Activated naive CD8-positive, alpha-beta T cell treated with anti-CD3 and anti-CD28 coated beads, Interleukin-2, amount 10 ng/mL, durations not matched to agents 7 days and 5 days (primary cell): ENCODE results near the gene ACCSL. TPM values are rescaled to one million over a fixed set of nuclear protein-coding genes. Genes with fewer than 3 reads are reported as not detected.

ENCODE experiments used
- ATAC-seq: fragments of 150-1000 bp; cut with Tn5 transposase; one replicate; pipeline ENCODE4 v1.10.0; 2021; ENCODE audit warnings: low read depth, moderate library complexity
- POLR2A ChIA-PET: fragments of 350-600 bp; sonication (Branson Sonifier 250); formaldehyde crosslinking; loops from one replicate; lab custom pipeline; 2021; ENCODE audit warnings: antibody characterized with exemption; lab: Charles Lee
- DNase-seq: peaks from one replicate; pipeline ENCODE4 v3.0.0; 2021
- H3K27ac Mint-ChIP-seq: one replicate; pipeline ENCODE4 v1.8.0; 2022; ENCODE audit warnings: mild to moderate bottlenecking, mixed read lengths
- H3K27me3 Mint-ChIP-seq: one replicate; pipeline ENCODE4 v1.8.0; 2022; ENCODE audit warnings: mild to moderate bottlenecking, moderate library complexity, mixed read lengths
- H3K36me3 Mint-ChIP-seq: one replicate; pipeline ENCODE4 v1.8.0; 2021; ENCODE audit warnings: mild to moderate bottlenecking, mixed read lengths
- H3K4me1 Mint-ChIP-seq: one replicate; pipeline ENCODE4 v1.8.0; 2021; ENCODE audit warnings: mixed read lengths
- H3K4me3 Mint-ChIP-seq: one replicate; pipeline ENCODE4 v1.8.0; 2022; ENCODE audit warnings: mild to moderate bottlenecking, moderate library complexity, mixed read lengths
- H3K9me3 Mint-ChIP-seq: one replicate; pipeline ENCODE4 v1.8.0; 2021; ENCODE audit warnings: mixed read lengths
- total RNA-seq, 2 experiments: library from RNA; stranded (reverse); gene quantifications; one replicate each; pipeline ENCODE4 v1.2.3, GENCODE V29; 2021

ACCSL gene
- total RNA-seq, 2 experiments from 2014 or later = not detected

GRCh38 chr11:44082645-44083044 is 34.9 kb downstream of the ACCSL start:
- H3K4me1 Mint-ChIP-seq = no peaks in the 10 kb centered on the region
- peaks cover 7% of the 10 kb centered on the region for H3K9me3 Mint-ChIP-seq
- no peaks in the 10 kb centered on the region for H3K27me3 Mint-ChIP-seq
- POLR2A ChIA-PET = no interaction called here
- peaks cover 11% of the 10 kb centered on the region for H3K36me3 Mint-ChIP-seq
- no peak overlapping the region for H3K27ac Mint-ChIP-seq
- DNase-seq (no peak), ATAC-seq (no peak)
- no peak overlapping the region for H3K4me3 Mint-ChIP-seq

GRCh38 chr11:44083433-44083832 is 35.7 kb downstream of the ACCSL start:
- Mint-ChIP-seq H3K4me1 (peaks cover 3% of the 10 kb centered on the region), H3K27ac (no peak overlapping the region), H3K36me3 (peaks cover 12% of the 10 kb centered on the region), H3K9me3 (peaks cover 7% of the 10 kb centered on the region), H3K4me3 (no peak overlapping the region), H3K27me3 (no peaks in the 10 kb centered on the region)
- ATAC-seq = no peak
- POLR2A ChIA-PET = no interaction called here
- DNase-seq = no peak

- H3K36me3 Mint-ChIP-seq = peaks cover 11% of the 10 kb centered on the region
- no peak for DNase-seq
- peaks cover 7% of the 10 kb centered on the region for H3K9me3 Mint-ChIP-seq
- ATAC-seq = no peak
- H3K4me3 Mint-ChIP-seq = no peak overlapping the region
- H3K27me3 Mint-ChIP-seq = no peaks in the 10 kb centered on the region
- POLR2A ChIA-PET = no interaction called here
- no peak overlapping the region for H3K27ac Mint-ChIP-seq
- peaks cover 8% of the 10 kb centered on the region for H3K4me1 Mint-ChIP-seq
Observed at GRCh38 chr11:44083906-44084305, 36.1 kb downstream of the ACCSL start.

GRCh38 chr11:44085330-44085729 is 37.5 kb downstream of the ACCSL start:
- Mint-ChIP-seq H3K4me3 (no peak overlapping the region), H3K9me3 (peaks cover 7% of the 10 kb centered on the region), H3K27ac (no peak overlapping the region), H3K27me3 (no peaks in the 10 kb centered on the region), H3K36me3 (peaks cover 9% of the 10 kb centered on the region), H3K4me1 (peaks cover 10% of the 10 kb centered on the region)
- DNase-seq (no peak), ATAC-seq (no peak)
- POLR2A ChIA-PET = no interaction called here

- DNase-seq (no peak), ATAC-seq (no peak)
- peaks cover 10% of the 10 kb centered on the region for H3K4me1 Mint-ChIP-seq
- no peaks in the 10 kb centered on the region for H3K27me3 Mint-ChIP-seq
- H3K4me3 Mint-ChIP-seq = no peak overlapping the region
- POLR2A ChIA-PET = no interaction called here
- peaks cover 7% of the 10 kb centered on the region for H3K9me3 Mint-ChIP-seq
- H3K27ac Mint-ChIP-seq = no peak overlapping the region
- peaks cover 11% of the 10 kb centered on the region for H3K36me3 Mint-ChIP-seq
Observed at GRCh38 chr11:44088377-44088776, 40.6 kb downstream of the ACCSL start.

- POLR2A ChIA-PET = no interaction called here
- H3K36me3 Mint-ChIP-seq = peaks cover 11% of the 10 kb centered on the region
- peaks cover 10% of the 10 kb centered on the region for H3K4me1 Mint-ChIP-seq
- peaks cover 7% of the 10 kb centered on the region for H3K9me3 Mint-ChIP-seq
- ATAC-seq (no peak), DNase-seq (no peak)
- H3K27me3 Mint-ChIP-seq = no peaks in the 10 kb centered on the region
- no peak overlapping the region for H3K4me3 Mint-ChIP-seq
- H3K27ac Mint-ChIP-seq = no peak overlapping the region
Observed at GRCh38 chr11:44088871-44089270, 41.1 kb downstream of the ACCSL start.

- ATAC-seq (no peak), DNase-seq (no peak)
- Mint-ChIP-seq H3K4me3 (no peak overlapping the region), H3K27ac (no peak overlapping the region), H3K4me1 (peaks cover 19% of the 10 kb centered on the region), H3K36me3 (peaks cover 9% of the 10 kb centered on the region), H3K9me3 (peaks cover 4% of the 10 kb centered on the region), H3K27me3 (no peaks in the 10 kb centered on the region)
- POLR2A ChIA-PET = no interaction called here
Observed at GRCh38 chr11:44090539-44090938, 42.8 kb downstream of the ACCSL start.

- DNase-seq = peak; percentile 51
- POLR2A ChIA-PET = interaction anchor here (1.8 kb wide), 1 partner anchor 10 kb away, joined by 6 read pairs; no protein-coding TSS in a partner anchor
- peaks cover 2% of the 10 kb centered on the region for H3K36me3 Mint-ChIP-seq
- peak overlapping the region; percentile 37 for H3K4me3 Mint-ChIP-seq
- H3K4me1 Mint-ChIP-seq = peaks cover 16% of the 10 kb centered on the region
- ATAC-seq = no peak
- H3K27me3 Mint-ChIP-seq = no peaks in the 10 kb centered on the region
- H3K27ac Mint-ChIP-seq = no peak overlapping the region
- H3K9me3 Mint-ChIP-seq = no peaks in the 10 kb centered on the region
Observed at GRCh38 chr11:44094260-44094868, 46.6 kb downstream of the ACCSL start.

GRCh38 chr11:44095506-44096359 is 48.0 kb downstream of the ACCSL start, which contains the start of gene EXT2:
Gene EXT2, plus strand, starts transcription at chr11:44095678. Its CDS starts 12,035 bp downstream, at chr11:44107713.
- POLR2A ChIA-PET = interaction anchor here (0.5 to 1.8 kb wide), 3 partner anchors 9 to 30 kb away, joined by 3 to 6 read pairs (median 4); partner anchors contain the start of gene ACCS
- Mint-ChIP-seq H3K4me1 (peaks cover 16% of the 10 kb centered on the region), H3K27ac (peak within 1 kb of the TSS; percentile 28), H3K27me3 (no peaks in the 10 kb centered on the region), H3K36me3 (peaks cover 7% of the 10 kb centered on the region), H3K9me3 (no peaks in the 10 kb centered on the region), H3K4me3 (peak within 1 kb of the TSS; percentile 84)
- peak; percentile 94 for ATAC-seq
- DNase-seq = peak; percentile 89

GRCh38 chr11:44096360-44097185 is 48.8 kb downstream of the ACCSL start:
- Mint-ChIP-seq H3K9me3 (no peaks in the 10 kb centered on the region), H3K4me1 (peaks cover 16% of the 10 kb centered on the region), H3K27ac (no peak overlapping the region), H3K36me3 (peaks cover 5% of the 10 kb centered on the region), H3K27me3 (no peaks in the 10 kb centered on the region), H3K4me3 (peak overlapping the region; percentile 84)
- POLR2A ChIA-PET = no interaction called here
- DNase-seq = no peak
- ATAC-seq = no peak

GRCh38 chr11:44097821-44098220 is 50.0 kb downstream of the ACCSL start:
- POLR2A ChIA-PET = no interaction called here
- DNase-seq (no peak), ATAC-seq (no peak)
- Mint-ChIP-seq H3K4me3 (no peak overlapping the region), H3K9me3 (no peaks in the 10 kb centered on the region), H3K36me3 (peaks cover 5% of the 10 kb centered on the region), H3K27me3 (no peaks in the 10 kb centered on the region), H3K4me1 (peaks cover 16% of the 10 kb centered on the region), H3K27ac (no peak overlapping the region)

GRCh38 chr11:44101098-44101497 is 53.3 kb downstream of the ACCSL start:
- no peak for ATAC-seq
- Mint-ChIP-seq H3K9me3 (no peaks in the 10 kb centered on the region), H3K27me3 (no peaks in the 10 kb centered on the region), H3K4me3 (no peak overlapping the region), H3K36me3 (peaks cover 7% of the 10 kb centered on the region), H3K27ac (no peak overlapping the region), H3K4me1 (peaks cover 11% of the 10 kb centered on the region)
- POLR2A ChIA-PET = no interaction called here
- DNase-seq = no peak
